Epidermal melanocyte (primary cell): Measurements from ENCODE around the gene RNU7-1.

Source experiments
- DNase-seq: peaks from one replicate; pipeline ENCODE4 v3.0.0; 2011; ENCODE audit warnings: low spot score; ENCODE audit not compliant: insufficient read length

The RNU7-1 gene

GRCh38 chr12:6917491-6918231, 26.0 kb upstream of the RNU7-1 start:
- DNase-seq, result no peak

GRCh38 chr12:6919588-6919987, 24.0 kb upstream of the RNU7-1 start:
- DNase-seq, result no peak

DNA sequence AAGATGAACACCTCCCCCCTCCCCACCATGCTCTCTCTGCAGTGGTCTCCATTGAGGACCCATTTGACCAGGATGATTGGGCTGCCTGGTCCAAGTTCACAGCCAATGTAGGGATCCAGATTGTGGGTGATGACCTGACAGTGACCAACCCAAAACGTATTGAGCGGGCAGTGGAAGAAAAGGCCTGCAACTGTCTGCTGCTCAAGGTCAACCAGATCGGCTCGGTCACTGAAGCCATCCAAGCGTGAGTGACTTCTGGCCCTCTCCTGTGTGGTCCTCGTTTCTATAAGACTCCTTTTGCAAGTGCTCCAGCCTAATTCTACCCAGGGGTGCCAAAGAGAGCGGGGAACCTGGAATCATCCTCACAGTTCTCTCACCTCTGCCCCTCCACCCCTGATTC, 22.1 kb upstream of the RNU7-1 start:
- DNase-seq, result no peak

GRCh38 chr12:6921996-6922946, 21.3 kb upstream of the RNU7-1 start:
- DNase-seq, result no peak

DNA sequence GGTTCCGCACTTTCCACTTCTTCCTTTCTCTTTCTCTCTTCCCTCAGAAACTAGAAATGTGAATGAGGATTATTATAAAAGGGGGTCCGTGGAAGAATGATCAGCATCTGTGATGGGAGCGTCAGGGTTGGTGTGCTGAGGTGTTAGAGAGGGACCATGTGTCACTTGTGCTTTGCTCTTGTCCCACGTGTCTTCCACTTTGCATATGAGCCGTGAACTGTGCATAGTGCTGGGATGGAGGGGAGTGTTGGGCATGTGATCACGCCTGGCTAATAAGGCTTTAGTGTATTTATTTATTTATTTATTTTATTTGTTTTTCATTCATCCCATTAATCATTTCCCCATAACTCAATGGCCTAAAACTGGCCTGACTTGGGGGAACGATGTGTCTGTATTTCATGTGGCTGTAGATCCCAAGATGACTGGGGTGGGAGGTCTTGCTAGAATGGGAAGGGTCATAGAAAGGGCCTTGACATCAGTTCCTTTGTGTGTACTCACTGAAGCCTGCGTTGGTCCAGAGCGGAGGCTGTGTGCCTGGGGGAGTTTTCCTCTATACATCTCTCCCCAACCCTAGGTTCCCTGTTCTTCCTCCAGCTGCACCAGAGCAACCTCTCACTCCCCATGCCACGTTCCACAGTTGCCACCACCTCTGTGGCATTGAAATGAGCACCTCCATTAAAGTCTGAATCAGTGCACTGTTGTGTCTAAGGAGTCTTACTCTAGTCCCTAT, 20.4 kb upstream of the RNU7-1 start:
- DNase-seq, result no peak

DNA sequence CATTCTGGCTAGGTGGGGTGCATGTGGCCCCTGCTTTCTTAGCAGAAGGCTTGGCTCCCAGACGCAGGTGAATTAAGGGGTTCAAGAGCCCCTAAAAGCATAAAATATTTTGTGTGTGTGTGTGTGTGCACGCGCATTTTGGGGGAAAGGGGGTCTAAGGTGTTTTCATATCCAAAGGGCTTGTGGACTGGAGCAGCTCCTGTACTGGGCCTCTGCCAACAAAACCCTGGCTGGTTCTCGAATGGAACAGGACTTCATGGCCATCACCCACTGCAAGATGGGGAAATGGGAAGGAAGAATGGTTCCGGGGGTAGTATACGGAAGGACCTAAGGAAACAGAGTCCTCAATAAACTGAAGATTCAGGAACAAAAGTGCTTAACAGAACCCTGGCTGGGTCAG, 19.8 kb upstream of the RNU7-1 start:
- no peak for DNase-seq

- no peak for DNase-seq
These were observed 18.4 kb upstream of the RNU7-1 start for GRCh38 chr12:6925239-6925539.

GRCh38 chr12:6925540-6926279, 17.9 kb upstream of the RNU7-1 start:
- DNase-seq, result peak; percentile 61

- DNase-seq, result peak; percentile 82
These were observed 16.1 kb upstream of the RNU7-1 start, which contains the start of gene ATN1 for GRCh38 chr12:6927379-6928021. TSS of gene ATN1 (plus strand) at chr12:6927959. CDS start at chr12:6934002, 6,043 bp downstream.

GRCh38 chr12:6928022-6928702, 15.5 kb upstream of the RNU7-1 start:
- no peak for DNase-seq

GRCh38 chr12:6928703-6929407, 14.8 kb upstream of the RNU7-1 start:
- no peak for DNase-seq

- DNase-seq, result no peak
These were observed 13.9 kb upstream of the RNU7-1 start for GRCh38 chr12:6929466-6930452.

- no peak for DNase-seq
These were observed 10.8 kb upstream of the RNU7-1 start for GRCh38 chr12:6932766-6933165.

DNA sequence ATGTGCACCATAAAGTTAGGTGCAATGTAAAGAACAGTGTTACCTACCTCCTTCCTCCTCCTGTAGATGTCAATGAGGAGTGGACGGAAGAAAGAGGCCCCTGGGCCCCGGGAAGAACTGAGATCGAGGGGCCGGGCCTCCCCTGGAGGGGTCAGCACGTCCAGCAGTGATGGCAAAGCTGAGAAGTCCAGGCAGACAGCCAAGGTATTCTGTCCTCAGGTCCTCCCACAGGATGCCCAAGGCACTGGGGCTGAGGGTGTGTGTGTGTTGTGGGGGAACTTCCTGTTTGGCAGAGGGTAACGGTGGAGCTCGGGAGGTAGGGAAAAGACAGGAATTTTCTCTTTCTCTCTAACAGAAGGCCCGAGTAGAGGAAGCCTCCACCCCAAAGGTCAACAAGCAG, 9.5 kb upstream of the RNU7-1 start:
- no peak for DNase-seq

- no peak for DNase-seq
These were observed 8.0 kb upstream of the RNU7-1 start for GRCh38 chr12:6935371-6936193.

- no peak for DNase-seq
These were observed 7.4 kb upstream of the RNU7-1 start for GRCh38 chr12:6936194-6936635.
